ENCODE results near the gene SMTNL2. TPM values are rescaled to one million over a fixed set of nuclear protein-coding genes. Genes with fewer than 3 reads are reported as not detected.

Gene SMTNL2
- total RNA-seq, 2 donors from 2014 or later = 0.51 to 0.79 TPM

DNA sequence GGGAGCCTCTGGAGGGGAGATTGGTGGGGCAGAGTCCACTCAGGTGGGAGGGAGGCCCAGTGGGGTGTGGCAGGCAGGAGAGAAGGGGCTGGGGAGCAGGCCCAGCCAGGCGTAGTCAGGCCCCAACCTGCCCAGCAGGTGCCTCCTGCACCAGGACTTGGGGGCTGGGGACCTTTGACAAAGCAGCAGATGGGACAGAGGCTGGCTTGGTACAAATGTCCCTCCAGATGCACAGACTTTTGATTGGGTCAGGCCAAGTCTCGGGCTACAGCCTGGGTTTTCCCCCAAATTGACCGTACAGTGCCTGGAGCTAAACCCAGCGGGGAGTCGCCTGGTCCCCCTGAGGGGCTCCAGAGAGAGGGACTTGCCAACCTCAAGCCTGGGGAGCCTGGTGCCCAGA lies 24.4 kb upstream of the SMTNL2 start:
- Histone ChIP-seq H3K27me3 (ENCODE audit: control insufficient read depth, insufficient read depth, low read length, poor library complexity, severe bottlenecking) (no peaks in the 10 kb centered on the region), H3K36me3 (ENCODE audit: control insufficient read depth, insufficient read depth, low read length) (no peaks in the 10 kb centered on the region), H3K9me3 (ENCODE audit: control insufficient read depth, low read length) (no peaks in the 10 kb centered on the region), H3K4me3 (ENCODE audit: low read length) (no peak overlapping the region), H3K27ac (ENCODE audit: low read depth, low read length) (no peak overlapping the region), H3K4me1 (ENCODE audit: control insufficient read depth, insufficient read depth, low read length) (no peaks in the 10 kb centered on the region), H3K9ac (ENCODE audit: extremely low read depth, low read length, poor library complexity, severe bottlenecking) (no peak overlapping the region)
- WGBS, 2 experiments (ENCODE audit: insufficient coverage in 1 of 2, insufficient read length in 1 of 2) = 93 to 96% methylated on average over 4 to 5 of the region's 5 CpGs
- Mint-ChIP-seq H3K4me3 (no peak overlapping the region), H3K9me3 (no peaks in the 10 kb centered on the region), H3K27me3 (ENCODE audit: insufficient read depth) (peaks cover 6% of the 10 kb centered on the region), H3K4me1 (peaks cover 11% of the 10 kb centered on the region), H3K27ac (no peak overlapping the region), H3K36me3 (ENCODE audit: low read depth) (no peaks in the 10 kb centered on the region)
- DNase-seq = no peak
- TF ChIP-seq, protein P1, sequence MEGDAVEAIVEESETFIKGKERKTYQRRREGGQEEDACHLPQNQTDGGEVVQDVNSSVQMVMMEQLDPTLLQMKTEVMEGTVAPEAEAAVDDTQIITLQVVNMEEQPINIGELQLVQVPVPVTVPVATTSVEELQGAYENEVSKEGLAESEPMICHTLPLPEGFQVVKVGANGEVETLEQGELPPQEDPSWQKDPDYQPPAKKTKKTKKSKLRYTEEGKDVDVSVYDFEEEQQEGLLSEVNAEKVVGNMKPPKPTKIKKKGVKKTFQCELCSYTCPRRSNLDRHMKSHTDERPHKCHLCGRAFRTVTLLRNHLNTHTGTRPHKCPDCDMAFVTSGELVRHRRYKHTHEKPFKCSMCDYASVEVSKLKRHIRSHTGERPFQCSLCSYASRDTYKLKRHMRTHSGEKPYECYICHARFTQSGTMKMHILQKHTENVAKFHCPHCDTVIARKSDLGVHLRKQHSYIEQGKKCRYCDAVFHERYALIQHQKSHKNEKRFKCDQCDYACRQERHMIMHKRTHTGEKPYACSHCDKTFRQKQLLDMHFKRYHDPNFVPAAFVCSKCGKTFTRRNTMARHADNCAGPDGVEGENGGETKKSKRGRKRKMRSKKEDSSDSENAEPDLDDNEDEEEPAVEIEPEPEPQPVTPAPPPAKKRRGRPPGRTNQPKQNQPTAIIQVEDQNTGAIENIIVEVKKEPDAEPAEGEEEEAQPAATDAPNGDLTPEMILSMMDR (conservative IDR thresholded peaks at IDR 0.05) = no peak

DNA sequence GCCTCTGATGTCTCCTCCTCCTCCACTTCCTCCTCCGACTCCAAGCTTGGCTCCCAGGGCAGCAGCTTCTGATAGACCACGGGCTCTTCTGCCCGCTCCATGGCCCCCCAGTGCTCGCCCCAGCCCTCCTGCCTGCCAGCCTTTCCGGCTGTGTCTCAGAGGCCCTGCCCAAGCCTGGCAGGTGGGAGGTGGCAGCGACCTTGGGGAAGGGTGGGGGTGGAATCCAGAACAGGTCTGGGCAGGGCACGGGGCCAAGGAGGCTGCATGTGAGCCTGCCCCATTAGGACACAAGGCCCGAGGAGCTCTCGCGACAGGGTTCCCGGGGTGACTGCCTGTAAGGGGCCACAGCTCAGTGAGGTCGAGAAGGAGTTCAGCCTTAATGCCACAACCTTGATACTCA lies 23.9 kb upstream of the SMTNL2 start, which contains the start of gene GGT6:
Gene GGT6 (minus strand): TSS at position 157 of the 400 bp plus-strand sequence. CDS start 56 bp downstream, at position 101.
- no peak within 1 kb of the TSS for H3K4me3 ChIP-seq (ENCODE audit: low read length)
- H3K4me1 ChIP-seq (ENCODE audit: control insufficient read depth, insufficient read depth, low read length) = no peaks in the 10 kb centered on the region
- no peak for DNase-seq
- no peaks in the 10 kb centered on the region for H3K27me3 ChIP-seq (ENCODE audit: control insufficient read depth, insufficient read depth, low read length, poor library complexity, severe bottlenecking)
- peaks cover 6% of the 10 kb centered on the region for H3K27me3 Mint-ChIP-seq (ENCODE audit: insufficient read depth)
- no peaks in the 10 kb centered on the region for H3K9me3 ChIP-seq (ENCODE audit: control insufficient read depth, low read length)
- WGBS, 2 experiments (ENCODE audit: insufficient coverage in 1 of 2, insufficient read length in 1 of 2) = 87 to 93% methylated on average over 6 to 12 of the region's 12 CpGs
- H3K9ac ChIP-seq (ENCODE audit: extremely low read depth, low read length, poor library complexity, severe bottlenecking) = no peak within 1 kb of the TSS
- TF ChIP-seq, protein P1 (conservative IDR thresholded peaks at IDR 0.05) = no peak
- H3K36me3 ChIP-seq (ENCODE audit: control insufficient read depth, insufficient read depth, low read length) = no peaks in the 10 kb centered on the region
- no peak within 1 kb of the TSS for H3K4me3 Mint-ChIP-seq
- H3K4me1 Mint-ChIP-seq = peaks cover 12% of the 10 kb centered on the region
- peak within 1 kb of the TSS; percentile 24 for H3K27ac ChIP-seq (ENCODE audit: low read depth, low read length)
- H3K9me3 Mint-ChIP-seq = no peaks in the 10 kb centered on the region
- H3K27ac Mint-ChIP-seq = no peak within 1 kb of the TSS
- H3K36me3 Mint-ChIP-seq (ENCODE audit: low read depth) = no peaks in the 10 kb centered on the region

DNA sequence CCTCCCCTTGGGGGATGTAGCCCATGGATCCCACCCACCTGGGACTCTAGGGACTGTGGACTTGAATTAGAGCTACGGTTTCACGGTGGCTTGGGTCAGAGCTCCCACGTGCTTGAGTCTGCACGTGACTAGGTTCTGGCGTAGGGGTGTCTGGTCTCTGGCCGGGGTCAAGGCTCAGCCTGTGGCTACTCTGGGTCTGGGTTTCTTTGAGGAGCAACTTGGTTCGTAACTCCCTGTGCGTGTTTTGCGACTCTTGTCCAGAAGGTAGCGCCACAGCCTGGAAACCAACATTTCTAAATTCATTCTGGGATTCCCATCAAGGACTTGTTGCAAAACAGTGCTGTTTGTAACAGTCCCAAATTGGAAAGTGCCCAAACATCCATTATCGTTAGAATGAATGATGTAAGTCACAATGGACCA lies 23.5 kb upstream of the SMTNL2 start:
- H3K4me1 Mint-ChIP-seq = peaks cover 11% of the 10 kb centered on the region
- no peak overlapping the region for H3K27ac Mint-ChIP-seq
- no peaks in the 10 kb centered on the region for H3K9me3 Mint-ChIP-seq
- H3K4me3 Mint-ChIP-seq = no peak overlapping the region
- Histone ChIP-seq H3K9me3 (ENCODE audit: control insufficient read depth, low read length) (no peaks in the 10 kb centered on the region), H3K27ac (ENCODE audit: low read depth, low read length) (no peak overlapping the region), H3K27me3 (ENCODE audit: control insufficient read depth, insufficient read depth, low read length, poor library complexity, severe bottlenecking) (no peaks in the 10 kb centered on the region), H3K4me1 (ENCODE audit: control insufficient read depth, insufficient read depth, low read length) (no peaks in the 10 kb centered on the region), H3K36me3 (ENCODE audit: control insufficient read depth, insufficient read depth, low read length) (no peaks in the 10 kb centered on the region), H3K4me3 (ENCODE audit: low read length) (no peak overlapping the region), H3K9ac (ENCODE audit: extremely low read depth, low read length, poor library complexity, severe bottlenecking) (no peak overlapping the region)
- no peaks in the 10 kb centered on the region for H3K36me3 Mint-ChIP-seq (ENCODE audit: low read depth)
- WGBS, 2 experiments (ENCODE audit: insufficient coverage in 1 of 2, insufficient read length in 1 of 2) = 85 to 88% methylated on average over 11 of the region's 11 CpGs
- H3K27me3 Mint-ChIP-seq (ENCODE audit: insufficient read depth) = peaks cover 6% of the 10 kb centered on the region
- TF ChIP-seq, protein P1 (conservative IDR thresholded peaks at IDR 0.05) = peak; percentile 55
- DNase-seq = peak; percentile 83
